NCI-H2196 (cell line): Measurements from ENCODE around the gene KCNF1.

Experiments
- DNase-seq: peaks from one replicate; lab custom pipeline; 2025; ENCODE audit not compliant: unreplicated experiment; lab: John Stamatoyannopoulos, UW

The KCNF1 gene

DNA sequence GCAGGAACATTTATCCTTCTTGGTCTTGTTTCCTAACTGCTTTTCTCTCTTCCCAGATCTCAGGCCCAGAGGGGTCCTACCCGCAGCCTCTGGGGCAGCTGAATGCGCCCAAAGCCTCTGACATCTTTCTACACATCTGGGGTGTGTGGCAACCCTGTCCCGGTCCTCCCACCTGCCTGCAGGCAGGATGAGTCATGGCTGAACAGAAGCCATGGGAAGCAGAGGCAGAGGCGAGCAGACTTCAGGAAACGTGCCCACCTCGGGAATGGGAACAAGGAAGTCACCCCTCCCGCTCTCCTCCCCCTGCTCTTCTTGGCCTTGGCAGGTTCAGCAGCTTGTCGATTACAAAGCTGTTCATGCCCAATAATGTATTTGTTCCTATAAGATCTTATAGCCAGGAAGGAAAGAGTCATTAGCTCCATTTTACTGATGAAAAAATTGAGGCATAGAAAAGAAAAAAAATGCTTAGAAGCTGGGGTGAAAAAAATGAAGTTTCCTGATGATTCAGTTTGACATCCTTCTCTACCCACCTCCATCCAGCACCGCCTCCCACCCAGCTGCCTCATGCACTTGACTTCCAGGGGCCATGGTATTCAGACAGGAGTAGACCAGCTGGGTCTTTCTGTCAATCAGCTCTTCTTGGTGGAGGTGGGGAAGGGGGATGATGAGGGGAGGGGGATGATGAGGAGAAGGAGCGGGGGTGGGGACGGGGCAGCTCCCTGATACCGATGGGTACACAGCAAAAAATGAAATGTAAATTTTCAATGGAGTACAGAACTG is 10.4 kb upstream of the KCNF1 start:
- no peak for DNase-seq

GRCh38 chr2:10903861-10904210 is 7.9 kb upstream of the KCNF1 start:
- DNase-seq, result no peak

GRCh38 chr2:10904455-10904854 is 7.3 kb upstream of the KCNF1 start:
- DNase-seq, result no peak

GRCh38 chr2:10905006-10905861 is 6.5 kb upstream of the KCNF1 start:
- DNase-seq, result no peak

DNA sequence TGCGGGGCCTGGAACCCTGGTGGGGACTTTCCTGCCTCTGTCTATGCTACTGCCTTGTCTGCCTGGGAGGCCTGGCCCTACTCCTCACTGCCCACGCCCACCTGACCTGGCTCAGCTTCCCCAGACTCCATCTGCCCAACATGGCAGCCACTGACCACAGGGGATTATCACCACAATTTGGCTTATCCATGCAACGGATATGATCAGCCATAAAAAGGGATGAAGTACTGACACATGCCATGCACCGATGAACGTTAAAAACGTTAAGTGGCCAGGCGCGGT is 5.9 kb upstream of the KCNF1 start:
- DNase-seq, result no peak

GRCh38 chr2:10906926-10907625 is 4.7 kb upstream of the KCNF1 start:
- DNase-seq, result no peak

GRCh38 chr2:10908195-10908594 is 3.5 kb upstream of the KCNF1 start:
- DNase-seq, result no peak

DNA sequence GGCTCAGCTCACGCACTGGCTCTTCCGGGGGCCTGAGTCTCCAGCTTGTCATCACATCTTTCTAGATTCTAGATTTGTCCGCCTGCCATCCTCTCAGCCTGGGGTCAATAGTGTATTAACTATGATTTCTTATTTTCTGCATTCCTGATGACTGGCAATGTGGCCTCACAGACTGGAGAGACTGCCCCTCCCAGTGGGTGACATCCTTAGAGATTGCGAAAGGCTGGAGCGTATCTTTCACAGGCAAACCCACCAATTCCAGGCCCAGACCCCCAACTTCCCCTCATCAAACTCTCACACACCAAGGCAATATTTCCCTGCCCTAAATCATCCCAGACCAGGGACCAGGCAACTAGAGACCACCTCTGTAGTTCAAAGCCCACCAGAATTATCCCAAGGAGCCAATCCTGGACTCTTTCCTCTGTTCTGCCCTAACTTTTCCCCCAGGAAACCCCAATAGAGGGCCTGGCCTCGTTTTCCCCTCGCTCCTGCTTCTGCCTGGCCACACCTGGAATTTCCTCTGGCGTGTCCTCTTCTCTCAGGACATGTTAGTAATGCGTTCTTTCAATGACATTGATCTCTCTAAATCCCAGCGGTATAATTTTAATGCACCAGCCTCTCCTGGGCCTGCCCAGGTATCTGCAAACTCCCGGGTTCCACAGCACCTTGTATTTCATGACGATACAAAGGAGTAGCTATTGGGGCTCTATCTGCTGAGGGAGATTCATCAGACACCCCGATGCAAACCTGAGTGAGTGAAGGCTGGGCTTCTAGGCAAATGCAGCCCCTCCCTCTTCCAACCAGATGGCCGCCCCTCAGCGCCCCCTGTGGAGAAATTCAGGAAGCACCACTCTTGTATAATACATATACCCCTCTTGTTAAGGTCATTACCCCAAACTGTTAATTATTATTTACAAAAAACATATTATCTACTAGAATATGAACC is 2.4 kb upstream of the KCNF1 start:
- peak; percentile 26 for DNase-seq

DNA sequence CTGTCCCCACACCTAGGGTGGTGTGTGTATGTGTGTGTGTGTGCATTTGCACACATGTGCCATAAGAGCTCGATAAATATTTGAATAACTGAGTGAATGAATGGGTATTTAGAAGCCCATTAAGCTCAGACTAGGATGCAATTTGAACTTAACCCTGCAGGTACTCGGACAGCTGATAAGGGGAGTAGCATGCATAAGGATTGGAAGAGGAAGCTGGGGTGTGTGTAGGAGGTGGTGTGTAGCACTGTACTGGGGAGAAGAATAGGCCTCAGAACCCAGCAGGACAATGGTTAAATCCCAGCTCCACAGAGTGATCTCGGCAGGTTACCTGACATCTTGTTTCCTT is 1.8 kb upstream of the KCNF1 start:
- no peak for DNase-seq

GRCh38 chr2:10910625-10911024 is 1.1 kb upstream of the KCNF1 start:
- DNase-seq, result no peak

GRCh38 chr2:10912076-10912731 is 470 bp downstream of the KCNF1 start:
- no peak for DNase-seq

- DNase-seq, result no peak
Measured at GRCh38 chr2:10912796-10913455, 1.2 kb downstream of the KCNF1 start.

GRCh38 chr2:10913501-10914271 is 2.0 kb downstream of the KCNF1 start:
- DNase-seq, result no peak

DNA sequence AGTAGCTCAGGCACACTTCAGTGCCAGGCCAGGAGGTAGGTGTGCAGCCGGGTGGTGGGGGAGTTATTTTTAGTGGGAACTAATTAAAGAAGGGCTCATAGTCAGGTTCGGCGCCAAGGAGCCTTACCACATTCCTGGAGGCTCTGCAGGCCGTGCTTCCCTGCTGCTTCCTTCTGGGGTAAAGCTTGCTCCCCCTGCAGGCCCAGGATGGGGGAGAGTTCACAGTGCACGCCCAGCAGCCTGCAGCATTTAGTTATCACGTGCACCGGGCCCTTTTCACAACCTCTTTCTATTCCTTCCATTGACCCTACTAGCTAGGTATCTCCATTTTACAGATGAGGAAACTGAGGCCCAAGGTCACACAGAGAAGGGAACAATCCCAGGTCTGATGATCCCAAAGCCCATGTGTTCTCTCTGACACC is 2.5 kb downstream of the KCNF1 start:
- no peak for DNase-seq

- no peak for DNase-seq
Measured at GRCh38 chr2:10915236-10915635, 3.5 kb downstream of the KCNF1 start.

GRCh38 chr2:10915731-10916276 is 4.1 kb downstream of the KCNF1 start:
- no peak for DNase-seq

- DNase-seq, result no peak
Measured at GRCh38 chr2:10916953-10917352, 5.2 kb downstream of the KCNF1 start.

DNA sequence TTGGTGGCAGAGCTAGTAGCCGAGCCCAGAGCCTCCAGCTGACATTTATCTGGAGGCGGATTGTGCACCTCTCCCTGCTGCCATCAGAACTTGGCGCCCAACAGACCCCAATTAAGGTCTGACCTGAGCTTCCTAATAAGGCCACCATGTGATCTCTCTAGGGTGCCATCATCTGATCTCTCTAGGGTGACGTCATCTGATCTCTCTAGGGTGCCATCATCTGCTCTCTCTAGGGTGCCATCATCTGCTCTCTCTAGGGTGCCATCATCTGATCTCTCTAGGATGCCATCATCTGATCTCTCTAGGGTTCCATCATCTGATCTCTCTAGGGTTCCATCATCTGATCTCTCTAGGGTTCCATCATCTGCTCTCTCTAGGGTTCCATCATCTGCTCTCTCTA is 6.2 kb downstream of the KCNF1 start:
- no peak for DNase-seq
